ENCODE measurements around the gene MAP2.

DNA sequence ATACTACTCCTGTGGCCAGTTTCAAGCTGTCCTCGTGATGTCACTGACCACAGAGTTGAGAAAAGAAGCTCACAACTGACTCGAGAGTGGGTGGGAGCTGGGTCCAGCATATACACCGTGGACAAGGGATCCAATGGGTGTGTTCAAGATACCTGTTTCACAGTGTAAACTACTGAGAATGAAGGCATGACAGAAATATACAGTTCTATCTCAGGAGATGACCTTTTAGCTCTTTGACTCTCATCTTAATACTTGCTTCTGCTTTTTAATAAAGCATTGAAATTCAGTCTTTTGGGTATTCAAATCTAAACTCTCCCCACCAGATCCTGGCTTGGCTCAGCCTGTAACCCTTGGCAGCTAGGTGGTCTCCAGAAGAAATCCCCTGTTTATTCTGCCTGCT is 130.1 kb downstream of the MAP2 start:
- TF ChIP-seq, protein P1, sequence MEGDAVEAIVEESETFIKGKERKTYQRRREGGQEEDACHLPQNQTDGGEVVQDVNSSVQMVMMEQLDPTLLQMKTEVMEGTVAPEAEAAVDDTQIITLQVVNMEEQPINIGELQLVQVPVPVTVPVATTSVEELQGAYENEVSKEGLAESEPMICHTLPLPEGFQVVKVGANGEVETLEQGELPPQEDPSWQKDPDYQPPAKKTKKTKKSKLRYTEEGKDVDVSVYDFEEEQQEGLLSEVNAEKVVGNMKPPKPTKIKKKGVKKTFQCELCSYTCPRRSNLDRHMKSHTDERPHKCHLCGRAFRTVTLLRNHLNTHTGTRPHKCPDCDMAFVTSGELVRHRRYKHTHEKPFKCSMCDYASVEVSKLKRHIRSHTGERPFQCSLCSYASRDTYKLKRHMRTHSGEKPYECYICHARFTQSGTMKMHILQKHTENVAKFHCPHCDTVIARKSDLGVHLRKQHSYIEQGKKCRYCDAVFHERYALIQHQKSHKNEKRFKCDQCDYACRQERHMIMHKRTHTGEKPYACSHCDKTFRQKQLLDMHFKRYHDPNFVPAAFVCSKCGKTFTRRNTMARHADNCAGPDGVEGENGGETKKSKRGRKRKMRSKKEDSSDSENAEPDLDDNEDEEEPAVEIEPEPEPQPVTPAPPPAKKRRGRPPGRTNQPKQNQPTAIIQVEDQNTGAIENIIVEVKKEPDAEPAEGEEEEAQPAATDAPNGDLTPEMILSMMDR (IDR thresholded peaks at IDR 0.05) = no peak
- TF ChIP-seq POLR2AphosphoS5 (IDR thresholded peaks at IDR 0.05) = no peak
- TF ChIP-seq EP300 (IDR thresholded peaks at IDR 0.05) = no peak
